HG03575 (cell line): ENCODE data around the gene ARID5A.
"Not testable (repeated sequence)": the region's sequence is repeated elsewhere in the genome, so short reads cannot be mapped to it uniquely, and the experiment has no call there.

ENCODE experiments used
- ATAC-seq: cut with Tn5 transposase; IDR thresholded peaks from one replicate; pipeline ENCODE4 v1.9.1; 2021; ENCODE audit not compliant: unreplicated experiment, insufficient number of reproducible peaks, low FRiP score; ENCODE audit errors: extremely low read depth

ARID5A gene

GRCh38 chr2:96551605-96552314 lies 15.2 kb downstream of the ARID5A start:
- ATAC-seq = no peak

GRCh38 chr2:96552315-96553175 lies 16.0 kb downstream of the ARID5A start:
- ATAC-seq = no peak

- no peak for ATAC-seq
Measured at GRCh38 chr2:96553176-96553956, 16.8 kb downstream of the ARID5A start.

- not testable (repeated sequence) for ATAC-seq
Measured at GRCh38 chr2:96553957-96554292, 17.4 kb downstream of the ARID5A start.

DNA sequence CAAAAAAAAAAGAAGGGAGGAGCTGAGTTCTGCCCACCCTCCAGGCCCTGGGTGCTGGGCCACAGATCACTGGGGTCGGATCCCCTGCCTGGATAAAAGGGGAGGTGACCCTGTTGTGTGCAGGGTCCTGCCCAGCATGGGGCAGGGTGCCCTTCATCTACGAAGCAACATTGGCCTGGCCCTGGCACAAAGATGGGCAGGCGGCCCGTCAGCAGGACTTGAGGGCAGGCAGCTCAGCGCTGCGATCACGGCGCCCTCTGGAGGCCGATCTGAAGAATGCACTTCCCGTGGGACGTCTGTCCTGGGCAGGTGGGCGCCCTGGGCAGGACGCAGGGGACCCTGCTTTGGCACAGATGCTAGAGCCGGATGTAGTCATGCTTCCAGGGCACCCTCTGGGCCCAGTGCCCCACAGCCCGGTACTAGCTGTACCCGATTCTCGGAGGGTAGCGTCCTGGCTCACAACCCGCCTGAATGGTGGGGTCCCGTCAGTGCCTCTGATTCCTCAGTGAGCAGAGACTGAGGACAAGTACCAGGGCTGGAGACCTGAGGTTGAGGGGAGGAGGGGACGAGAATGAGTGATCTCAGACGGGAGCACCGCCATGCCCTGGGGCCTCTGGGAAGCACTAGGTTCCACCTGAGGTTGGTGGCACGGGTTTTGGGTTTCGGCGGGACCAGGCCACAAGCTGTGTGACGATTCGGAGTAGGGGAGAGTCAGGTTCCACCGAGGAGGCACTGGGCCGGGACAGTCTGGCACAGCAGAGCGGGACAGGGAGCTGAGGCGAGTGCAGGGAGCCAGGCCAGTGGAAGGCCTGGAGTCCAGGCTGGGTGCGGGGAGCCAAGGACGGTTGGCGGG lies 18.0 kb downstream of the ARID5A start:
- no peak for ATAC-seq

GRCh38 chr2:96555146-96555610 lies 18.6 kb downstream of the ARID5A start:
- no peak for ATAC-seq

GRCh38 chr2:96556441-96557330 lies 20.1 kb downstream of the ARID5A start:
- ATAC-seq = no peak

DNA sequence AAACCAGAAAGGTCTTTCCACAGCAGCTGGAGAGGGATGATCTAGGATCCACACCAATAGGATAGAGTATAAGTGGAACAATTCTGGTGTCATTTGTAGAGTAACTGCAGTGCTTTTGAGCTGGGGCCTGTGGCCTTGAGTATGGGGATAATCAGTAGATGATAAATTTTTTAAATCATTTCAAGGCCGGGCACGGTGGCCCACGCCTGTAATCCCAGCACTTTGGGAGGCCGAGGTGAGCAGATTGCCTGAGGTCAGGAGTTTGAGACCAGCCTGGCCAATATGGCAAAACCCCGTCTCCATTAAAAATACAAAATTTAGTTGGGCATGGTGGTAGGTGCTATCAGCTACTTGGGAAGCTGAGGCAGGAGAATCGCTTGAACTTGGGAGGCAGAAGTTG lies 20.9 kb downstream of the ARID5A start:
- not testable (repeated sequence) for ATAC-seq

DNA sequence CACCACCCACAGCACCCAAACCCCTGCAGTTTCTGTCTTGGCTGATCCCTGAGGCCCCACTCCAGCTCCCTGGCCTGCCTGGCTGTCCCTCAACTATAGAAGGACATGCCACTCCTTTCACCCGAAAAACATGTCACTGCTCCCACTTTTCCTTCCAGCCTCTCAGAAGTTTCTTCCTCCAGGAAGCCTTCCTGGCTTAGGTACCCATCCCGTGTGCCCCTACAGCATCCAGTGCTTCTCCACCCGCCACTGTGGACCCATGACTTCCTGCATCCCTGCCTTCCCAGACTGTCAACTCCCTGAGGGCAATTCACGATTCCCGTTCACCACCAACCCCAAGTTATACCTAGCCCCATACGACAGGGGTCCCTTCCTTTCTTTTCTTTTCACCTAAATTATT lies 21.5 kb downstream of the ARID5A start:
- no peak for ATAC-seq

DNA sequence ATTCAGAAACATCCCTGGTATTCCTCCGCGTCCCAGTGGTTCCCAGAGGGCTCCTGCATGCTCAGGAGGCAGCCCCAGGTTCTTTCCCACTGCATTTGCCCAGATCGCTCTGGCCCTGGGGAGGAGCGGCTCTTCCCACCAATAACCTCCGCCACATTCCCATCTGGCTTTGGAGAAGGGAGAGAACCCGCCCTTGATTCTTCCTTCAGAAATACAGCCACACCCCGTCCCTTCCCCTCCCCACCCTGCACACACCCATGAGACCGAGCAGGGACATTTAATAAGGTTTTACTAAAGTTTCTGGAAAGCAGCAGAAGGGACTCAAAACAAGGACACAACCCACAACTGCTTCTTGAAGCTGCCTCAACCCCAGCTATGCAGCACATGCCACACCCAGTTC lies 21.9 kb downstream of the ARID5A start:
- no peak for ATAC-seq

DNA sequence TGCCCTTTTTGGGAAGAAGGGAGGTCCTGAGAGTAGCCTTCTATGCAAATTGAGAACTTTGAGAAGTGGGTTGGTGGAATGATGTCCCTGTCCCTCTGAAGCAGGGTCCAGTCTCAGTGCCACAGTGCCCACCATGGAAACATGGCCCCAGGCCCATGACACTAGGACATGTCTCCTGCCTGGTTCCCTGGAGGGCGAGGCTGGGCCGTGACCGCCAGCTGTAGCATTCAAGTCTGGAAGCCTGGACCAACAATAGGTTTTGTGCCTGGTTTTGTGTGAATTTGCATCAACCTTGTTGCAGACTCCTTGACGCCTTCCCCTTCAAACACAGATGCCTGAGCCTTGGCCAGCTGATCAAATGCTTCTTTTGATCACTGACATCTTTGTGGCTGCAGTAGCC lies 27.5 kb downstream of the ARID5A start:
- no peak for ATAC-seq

GRCh38 chr2:96564563-96564962 lies 28.0 kb downstream of the ARID5A start:
- no peak for ATAC-seq

DNA sequence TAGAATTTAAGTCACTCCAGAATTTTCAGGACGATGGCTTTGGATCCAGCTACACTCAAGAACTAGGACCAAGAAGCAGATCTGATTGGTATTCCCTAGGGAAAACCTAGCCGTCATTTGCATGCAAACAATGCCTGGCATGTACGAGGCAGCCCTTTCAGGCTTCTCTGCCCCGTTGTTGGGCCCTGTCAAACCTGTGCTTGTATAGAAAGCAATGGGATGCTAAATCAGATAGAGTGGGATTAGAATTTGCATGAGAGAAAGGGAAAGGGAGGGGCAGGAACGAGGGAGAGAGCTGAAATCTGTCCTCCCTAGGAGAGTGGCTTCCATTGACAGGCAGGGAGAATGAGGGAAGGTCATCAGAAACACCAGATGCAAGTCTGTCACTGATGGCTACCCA lies 28.6 kb downstream of the ARID5A start:
- no peak for ATAC-seq

DNA sequence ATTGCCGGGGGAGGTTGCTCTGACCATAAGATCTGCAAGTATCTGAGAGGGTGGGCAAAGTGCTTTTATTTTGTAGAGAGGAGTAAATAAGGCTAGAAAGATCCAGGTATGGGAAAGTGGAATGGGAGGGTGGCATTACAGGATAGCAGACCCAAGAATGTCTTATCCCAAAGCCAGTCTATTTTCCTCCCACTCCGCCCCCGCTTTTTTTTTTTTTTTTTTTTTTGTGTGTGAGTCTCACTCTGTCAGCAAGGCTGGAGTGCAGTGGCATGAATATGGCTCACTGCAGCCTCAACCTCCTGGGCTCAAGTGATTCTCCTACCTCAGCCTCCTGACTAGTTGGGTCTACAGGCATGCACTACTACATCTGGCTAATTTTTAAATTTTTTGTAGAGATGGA lies 31.5 kb downstream of the ARID5A start:
- no peak for ATAC-seq

- no peak for ATAC-seq
Measured at GRCh38 chr2:96574364-96574763, 37.8 kb downstream of the ARID5A start.

DNA sequence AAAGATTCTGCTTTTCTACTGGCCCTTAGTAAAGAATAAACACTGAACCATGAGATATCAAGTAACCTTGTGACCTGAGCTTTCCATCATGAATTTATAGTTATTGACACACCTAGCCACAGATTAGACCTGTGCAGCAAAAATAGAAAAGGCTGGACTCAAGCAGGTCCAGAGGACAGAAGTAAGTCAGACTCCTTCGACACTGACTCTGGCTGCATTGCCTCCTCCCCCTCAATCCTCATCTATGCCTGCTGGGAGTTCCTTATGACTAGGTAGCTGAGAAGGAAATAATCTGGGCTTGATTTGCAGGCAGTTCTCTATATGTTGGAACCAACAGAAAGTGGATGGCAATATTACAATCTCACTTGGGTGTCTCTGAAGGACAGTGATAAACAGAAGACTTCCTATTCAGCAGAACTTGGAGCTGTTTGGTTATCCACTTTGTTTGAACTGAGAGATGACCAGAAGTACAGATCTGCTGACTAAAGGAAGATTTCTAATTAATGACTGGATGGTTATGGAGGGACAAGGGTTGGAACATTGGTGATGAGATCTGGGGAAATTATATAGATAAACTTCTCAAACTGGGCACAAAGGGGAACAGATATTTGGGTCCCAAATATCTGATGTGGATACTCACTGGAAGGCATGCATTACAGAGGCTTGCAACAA lies 39.4 kb downstream of the ARID5A start:
- ATAC-seq = no peak

DNA sequence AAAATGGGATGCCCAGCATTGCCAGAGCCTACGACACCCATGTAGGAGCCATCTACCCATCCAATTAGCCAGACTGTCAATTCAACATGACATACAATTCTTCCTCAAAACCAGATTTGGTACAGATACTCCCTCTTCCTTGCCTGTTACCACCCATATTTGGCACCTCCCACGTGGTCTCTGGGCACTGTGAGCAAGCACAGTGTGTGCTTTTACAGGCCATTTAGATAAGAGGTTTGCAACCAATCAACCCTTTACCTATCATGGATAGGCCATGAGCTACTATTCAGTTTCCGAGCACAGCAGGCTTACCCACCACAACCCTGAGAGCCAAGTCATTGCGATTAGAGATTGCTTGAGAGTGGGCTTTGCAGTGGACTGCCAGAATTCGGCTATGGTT lies 40.9 kb downstream of the ARID5A start:
- ATAC-seq = no peak
